Epithelial cell of prostate (primary cell): Measurements from ENCODE around the gene AKAP3.
A peak's percentile ranks its signal among the peaks of the same experiment; 100 is the strongest.

ENCODE experiments used
- DNase-seq: peaks from one replicate; pipeline ENCODE4 v3.0.0-alpha.2; 2011; ENCODE audit warnings: low read depth, low spot score
- H3K27ac ChIP-seq: fragments of 450-650 bp; 2 replicates; pipeline ENCODE4 v1.5.1; 2017; ENCODE audit warnings: mild to moderate bottlenecking

Gene AKAP3

DNA sequence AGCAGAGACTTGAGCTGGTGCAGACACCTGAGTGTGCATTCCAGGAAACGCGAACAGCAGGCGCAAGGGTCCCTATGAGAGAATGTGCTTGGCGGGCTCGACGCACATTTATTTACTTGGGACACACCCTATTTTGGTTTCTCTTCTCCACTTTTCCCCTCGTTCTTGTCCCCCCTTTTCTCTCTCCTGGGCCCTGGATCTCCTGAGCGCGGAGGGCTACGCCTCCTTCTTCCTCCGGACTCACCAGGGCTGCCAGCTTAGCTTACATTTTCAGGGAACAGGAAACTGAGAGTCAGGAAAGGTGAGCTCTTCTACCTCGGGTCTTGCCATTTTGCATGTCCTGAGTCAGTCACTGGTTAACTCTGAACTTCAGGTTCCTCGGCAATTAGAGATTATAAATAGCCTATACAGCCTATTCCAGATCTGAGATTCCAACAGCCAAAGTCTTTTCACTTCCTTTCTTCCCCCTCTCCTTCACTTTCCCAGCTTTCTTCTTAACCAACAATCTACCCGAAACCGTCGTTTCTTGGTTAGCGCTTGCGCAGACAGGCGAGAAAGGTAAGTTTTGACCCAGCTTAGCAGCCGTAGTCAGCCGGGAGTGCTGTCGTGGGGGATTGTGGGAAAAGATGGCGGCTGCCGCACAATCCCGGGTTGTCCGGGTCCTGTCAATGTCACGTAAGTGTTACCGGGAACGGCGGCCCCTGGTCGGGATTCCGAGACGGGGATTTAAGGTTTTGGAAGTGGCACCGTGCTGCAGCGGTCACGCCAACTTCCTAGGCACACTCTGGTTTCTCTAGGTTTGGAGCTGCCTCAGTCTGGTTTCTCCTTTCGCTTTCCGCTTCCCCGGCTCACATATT is at the start of gene AKAP3, which contains the start of gene NDUFA9:
TSS of gene AKAP3 (minus strand) at position 551 of the 857 bp plus-strand sequence. CDS start 10,855 bp downstream, outside the sequence.
TSS of gene NDUFA9 (plus strand) at position 614 of the 857 bp plus-strand sequence. CDS start at position 627, 13 bp downstream.
- peak within 1 kb of the TSS; percentile 81 for H3K27ac ChIP-seq
- peak; percentile 16 for DNase-seq

GRCh38 chr12:4690760-4691159 is 41.9 kb upstream of the AKAP3 start:
- DNase-seq: no peak
- no peak overlapping the region for H3K27ac ChIP-seq

DNA sequence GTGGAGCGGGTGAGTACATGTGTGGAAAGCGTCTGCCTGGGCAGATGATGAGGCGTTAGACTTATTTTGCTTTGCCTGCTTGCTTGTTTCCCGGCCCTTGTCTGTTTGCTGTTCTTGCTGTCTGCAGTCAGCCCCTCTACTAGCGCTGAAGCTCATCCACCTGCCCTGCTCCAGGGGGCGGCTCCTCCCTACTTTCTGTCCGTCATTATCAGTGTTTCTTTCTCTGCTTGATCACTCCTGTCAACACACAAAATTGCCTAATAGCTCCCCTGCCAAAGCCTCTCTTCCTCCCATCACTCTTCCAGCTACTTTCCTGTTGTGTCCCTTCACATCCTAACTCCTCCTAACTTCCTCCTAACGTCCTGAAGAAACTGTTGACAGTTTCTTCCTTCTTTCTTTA is 36.5 kb upstream of the AKAP3 start:
- H3K27ac ChIP-seq: no peak overlapping the region
- DNase-seq: no peak

GRCh38 chr12:4681732-4682131 is 32.9 kb upstream of the AKAP3 start:
- no peak overlapping the region for H3K27ac ChIP-seq
- no peak for DNase-seq

DNA sequence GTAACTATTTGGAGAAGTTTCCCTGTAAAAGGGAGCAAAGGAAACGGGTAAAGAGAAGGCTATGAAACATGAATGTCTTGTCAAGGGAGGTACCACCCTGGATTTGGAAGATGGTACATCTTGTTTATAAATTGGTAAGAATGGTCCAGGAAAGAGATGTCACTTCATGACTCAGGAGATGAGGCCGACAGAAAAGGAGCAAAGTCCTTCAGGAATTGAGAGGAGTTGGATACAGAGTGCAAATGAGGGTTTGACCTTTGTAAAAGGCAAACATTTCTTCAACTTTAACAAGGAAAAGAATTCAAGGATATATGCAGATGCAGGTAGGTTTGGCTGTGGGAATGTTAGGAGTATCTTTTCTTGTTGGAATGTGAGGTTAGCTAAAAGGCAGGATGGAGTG is 30.9 kb upstream of the AKAP3 start:
- DNase-seq: no peak
- H3K27ac ChIP-seq: no peak overlapping the region

DNA sequence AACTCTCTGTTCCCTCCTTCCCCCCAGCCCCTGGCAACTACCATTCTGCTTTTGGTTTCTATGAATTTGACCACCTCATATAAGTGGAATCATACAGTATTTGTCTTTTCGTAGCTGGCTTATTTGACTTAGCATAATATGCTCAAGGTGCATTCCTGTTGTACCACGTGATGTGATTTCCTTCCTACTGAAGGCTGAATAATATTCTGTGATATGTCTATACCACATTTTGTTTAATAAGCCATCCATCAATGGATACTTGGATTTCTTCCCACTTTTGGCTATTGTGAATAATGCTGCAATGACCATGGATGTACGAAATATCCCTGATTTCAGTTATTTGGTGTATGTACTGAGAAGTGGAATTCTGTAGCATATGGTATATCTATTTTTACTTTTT is 16.4 kb upstream of the AKAP3 start:
- DNase-seq: no peak
- H3K27ac ChIP-seq: no peak overlapping the region

DNA sequence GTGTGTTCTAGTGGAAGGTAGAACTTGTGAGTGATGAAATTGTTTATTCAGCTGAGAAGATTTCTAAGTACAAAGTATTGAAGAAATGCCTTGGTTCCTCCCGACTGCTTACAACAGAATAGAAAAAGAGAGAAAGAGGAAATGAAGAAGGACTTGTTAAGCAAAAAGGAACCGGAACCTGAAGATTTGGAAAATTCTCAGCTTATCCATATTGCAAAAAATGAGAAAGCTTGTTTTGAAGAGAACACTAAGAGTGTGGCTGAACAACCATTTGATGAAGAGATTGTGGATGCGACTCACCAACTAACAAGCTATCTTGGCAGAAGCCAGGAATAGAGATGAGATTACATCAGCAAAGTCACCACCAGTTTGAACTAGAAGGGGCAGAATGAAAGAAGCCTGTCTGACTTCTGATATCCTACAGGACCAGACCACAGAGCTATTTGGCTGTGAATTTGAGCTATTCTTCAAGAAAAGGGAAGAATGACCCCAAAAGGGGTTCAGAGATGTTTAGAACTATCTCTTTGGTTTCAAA is 15.2 kb upstream of the AKAP3 start:
- peak; percentile 14 for DNase-seq
- peak overlapping the region; percentile 75 for H3K27ac ChIP-seq

DNA sequence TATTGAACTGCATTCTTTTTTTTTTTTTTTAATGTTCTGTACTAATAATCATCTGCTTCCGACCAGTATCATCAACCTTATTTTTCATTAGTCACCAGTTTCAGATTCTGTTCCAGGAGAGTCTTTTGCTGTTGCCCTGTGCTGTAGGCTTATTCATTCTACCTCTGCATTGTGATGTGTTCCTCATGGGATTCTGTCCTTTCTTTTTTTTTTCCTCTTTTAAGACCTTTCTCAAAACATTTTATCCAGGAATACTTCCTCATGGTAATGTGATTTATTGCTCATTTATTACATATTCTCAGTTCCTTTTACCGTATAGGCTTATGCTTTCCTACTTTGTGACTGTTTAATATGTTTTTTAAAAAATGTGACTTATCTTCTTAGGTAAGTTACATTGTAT is 4.8 kb upstream of the AKAP3 start:
- no peak overlapping the region for H3K27ac ChIP-seq
- DNase-seq: no peak

DNA sequence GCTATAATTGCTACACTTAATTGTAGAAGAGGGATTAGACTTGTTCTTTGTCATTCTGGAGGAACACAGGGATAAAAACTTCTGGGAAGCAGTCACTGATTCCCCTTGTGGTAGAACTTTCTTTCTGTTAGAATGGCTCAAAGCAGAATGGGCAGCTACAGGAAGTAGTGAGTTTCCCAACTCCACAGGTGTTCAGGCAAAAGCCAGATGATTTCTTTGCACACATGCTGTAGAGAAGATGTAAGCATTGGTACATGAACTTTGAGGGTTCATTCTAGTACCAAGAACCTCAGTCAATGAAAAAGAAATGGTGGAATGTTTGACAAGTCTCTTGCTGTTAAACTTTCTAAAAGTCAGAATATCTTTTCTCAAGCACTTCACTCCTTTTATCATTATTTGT is 4.4 kb upstream of the AKAP3 start:
- no peak overlapping the region for H3K27ac ChIP-seq
- no peak for DNase-seq

- H3K27ac ChIP-seq: peak overlapping the region; percentile 81
Observed at GRCh38 chr12:4649358-4649661, 459 bp upstream of the AKAP3 start.

DNA sequence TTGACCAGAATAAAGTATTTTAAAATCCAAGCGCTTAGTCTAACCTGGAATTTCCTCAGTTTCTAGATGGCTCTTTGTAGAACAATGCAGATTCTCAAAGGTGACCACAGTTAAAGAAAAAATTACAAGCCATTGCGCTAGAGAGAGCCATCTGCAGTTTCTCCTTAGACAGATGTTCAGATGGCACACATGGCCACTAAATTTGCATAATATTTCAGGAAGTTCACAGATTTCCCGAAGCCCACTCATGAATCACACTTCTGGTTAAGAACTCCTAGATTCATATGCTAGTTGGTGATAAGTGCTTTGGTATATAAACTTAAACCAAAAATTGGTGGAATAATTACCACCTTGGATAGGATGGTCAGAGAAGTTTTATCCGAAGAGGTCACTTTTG is 749 bp downstream of the AKAP3 start:
- H3K27ac ChIP-seq: peak overlapping the region; percentile 81
- no peak for DNase-seq

More at GRCh38 chr12:4649358-4649661, 459 bp upstream of the AKAP3 start:
- no peak for DNase-seq

- H3K27ac ChIP-seq: no peak overlapping the region
- DNase-seq: no peak
Observed at GRCh38 chr12:4645023-4645422, 3.8 kb downstream of the AKAP3 start.

DNA sequence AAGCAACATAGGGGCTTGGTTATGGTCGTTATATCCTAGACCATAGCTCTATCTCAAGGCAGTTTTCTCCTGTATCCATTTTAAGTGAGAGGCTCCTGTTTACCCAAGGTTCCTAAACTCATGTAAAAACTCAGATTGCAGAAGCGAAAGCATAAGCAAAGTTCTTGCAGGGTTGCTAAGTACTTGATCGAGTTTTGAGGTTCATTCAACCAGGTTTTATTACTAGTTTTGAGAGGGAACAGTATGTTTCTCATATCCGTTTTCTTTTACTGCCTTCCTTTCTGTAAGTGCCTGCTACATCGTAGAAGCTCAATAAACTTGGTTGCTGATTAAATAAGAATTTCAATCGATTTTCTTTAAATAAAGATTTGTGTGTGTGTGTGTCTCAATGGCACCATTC is 5.1 kb downstream of the AKAP3 start:
- no peak overlapping the region for H3K27ac ChIP-seq
- no peak for DNase-seq

- no peak for DNase-seq
- no peak overlapping the region for H3K27ac ChIP-seq
Observed at GRCh38 chr12:4630262-4630661, 18.6 kb downstream of the AKAP3 start.

DNA sequence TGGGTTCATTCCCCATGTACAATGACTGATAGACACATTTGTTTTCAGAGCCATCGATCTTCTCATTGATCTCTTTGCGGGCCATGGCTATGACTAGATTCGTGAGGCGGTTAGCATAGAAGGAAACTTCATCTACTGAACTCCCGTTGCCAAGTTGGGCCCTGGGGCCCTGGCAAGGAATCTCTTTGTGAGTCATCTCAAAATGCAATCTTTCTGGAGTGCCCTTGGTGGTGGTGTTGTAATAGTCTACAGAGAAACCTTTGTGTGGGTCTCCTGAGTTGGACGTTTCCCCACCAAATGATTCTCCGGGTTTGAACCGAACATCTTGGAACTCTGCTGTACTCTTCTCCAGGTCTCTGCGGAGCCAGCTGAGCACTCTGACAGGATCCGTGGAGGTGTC is 20.4 kb downstream of the AKAP3 start:
- no peak for DNase-seq
- no peak overlapping the region for H3K27ac ChIP-seq

- H3K27ac ChIP-seq: no peak overlapping the region
- no peak for DNase-seq
Observed at GRCh38 chr12:4626543-4626942, 22.3 kb downstream of the AKAP3 start.

GRCh38 chr12:4621511-4621910 is 27.3 kb downstream of the AKAP3 start:
- no peak for DNase-seq
- no peak overlapping the region for H3K27ac ChIP-seq

GRCh38 chr12:4615667-4616066 is 33.2 kb downstream of the AKAP3 start:
- no peak overlapping the region for H3K27ac ChIP-seq
- no peak for DNase-seq

- no peak overlapping the region for H3K27ac ChIP-seq
- no peak for DNase-seq
Observed at GRCh38 chr12:4610481-4610880, 38.4 kb downstream of the AKAP3 start.

DNA sequence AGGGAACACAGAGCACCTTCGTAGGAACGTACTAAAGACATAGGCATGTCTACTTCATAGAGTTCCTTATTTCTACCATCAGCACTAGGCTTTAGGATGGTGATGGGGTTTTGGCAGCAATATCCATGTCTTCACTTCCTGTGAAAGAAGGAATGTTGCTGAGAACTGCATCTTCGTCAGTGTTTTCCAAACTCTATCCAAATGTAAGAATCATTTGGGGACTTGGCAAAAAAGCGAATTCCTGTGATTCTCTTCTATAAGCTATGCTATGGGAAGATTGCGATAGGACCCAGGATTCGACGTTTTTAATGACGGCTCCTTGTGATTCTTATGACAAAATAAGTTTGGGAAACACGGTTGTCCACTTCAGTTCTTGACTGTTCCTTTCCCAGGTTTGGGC is 39.8 kb downstream of the AKAP3 start:
- no peak overlapping the region for H3K27ac ChIP-seq
- DNase-seq: no peak

- no peak for DNase-seq
- no peak overlapping the region for H3K27ac ChIP-seq
Observed at GRCh38 chr12:4607056-4607455, 41.8 kb downstream of the AKAP3 start.

DNA sequence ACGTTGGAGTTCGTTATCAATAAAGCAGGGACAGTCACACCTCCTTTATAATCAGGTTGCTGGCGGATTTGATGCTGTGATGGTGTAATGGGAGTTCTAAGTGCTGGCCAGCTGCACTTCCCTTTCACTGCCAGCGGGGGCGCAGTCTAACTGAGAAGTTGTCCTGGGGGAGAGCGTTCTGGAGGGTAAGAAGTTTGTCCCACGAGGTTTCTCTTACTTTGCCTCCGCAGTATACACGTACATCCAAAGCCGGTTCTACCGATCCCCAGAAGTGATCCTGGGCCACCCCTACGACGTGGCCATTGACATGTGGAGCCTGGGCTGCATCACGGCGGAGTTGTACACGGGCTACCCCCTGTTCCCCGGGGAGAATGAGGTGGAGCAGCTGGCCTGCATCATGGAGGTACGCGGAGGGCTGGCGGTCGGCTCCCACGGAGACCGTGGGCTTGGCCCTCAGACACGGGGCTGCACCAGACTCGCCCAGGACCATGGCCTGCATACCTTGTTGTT is 44.1 kb downstream of the AKAP3 start:
- no peak overlapping the region for H3K27ac ChIP-seq
- peak; percentile 60 for DNase-seq
